Liver (tissue), 9 donors: ENCODE data around the gene BASP1. TPM values are rescaled to one million over a fixed set of nuclear protein-coding genes. Genes with fewer than 3 reads are reported as not detected.

Experiments
- DNase-seq: peaks from one replicate; pipeline ENCODE4 v3.0.0-alpha.2; 2017; ENCODE audit warnings: low spot score
- H3K27ac ChIP-seq, 2 donors: one replicate each; pipeline ENCODE4 v1.7.0; 2013; ENCODE audit warnings: inconsistent platforms in 2 of 2, low read length in 2 of 2, control low read depth in 1 of 2, low read depth in 1 of 2, mild to moderate bottlenecking in 1 of 2
- H3K27me3 ChIP-seq, 4 donors: one replicate each; pipeline versions ENCODE4 v1.6.1 to v1.7.0; 2013; ENCODE audit warnings: low read length in 3 of 4, inconsistent platforms in 1 of 4, mild to moderate bottlenecking in 1 of 4, moderate library complexity in 1 of 4; ENCODE audit not compliant: control insufficient read depth in 4 of 4, insufficient read depth in 4 of 4
- H3K36me3 ChIP-seq, 4 donors: one replicate each; pipeline versions ENCODE4 v1.6.1 to v1.7.0; 2013; ENCODE audit warnings: low read length in 3 of 4, mild to moderate bottlenecking in 3 of 4, low read depth in 1 of 4, moderate library complexity in 1 of 4; ENCODE audit not compliant: control insufficient read depth in 4 of 4, insufficient read depth in 3 of 4
- H3K4me1 ChIP-seq, 4 donors: one replicate each; pipeline versions ENCODE4 v1.6.1 to v1.7.0; 2013; ENCODE audit warnings: low read length in 3 of 4, mild to moderate bottlenecking in 3 of 4, moderate library complexity in 1 of 4; ENCODE audit not compliant: control insufficient read depth in 4 of 4, insufficient read depth in 4 of 4
- H3K4me3 ChIP-seq, 3 donors: one replicate each; pipeline versions ENCODE4 v1.6.1 to v1.7.0; 2013; ENCODE audit warnings: low read length in 3 of 3, control low read depth in 1 of 3, low read depth in 1 of 3, mild to moderate bottlenecking in 1 of 3
- H3K9ac ChIP-seq, 2 donors: one replicate each; pipeline ENCODE4 v1.7.0; 2013; ENCODE audit warnings: low read length in 2 of 2, mild to moderate bottlenecking in 2 of 2, moderate library complexity in 2 of 2, control low read depth in 1 of 2, low read depth in 1 of 2
- H3K9me3 ChIP-seq, 4 donors: one replicate each; pipeline versions ENCODE4 v1.6.1 to v1.7.0; 2013; ENCODE audit warnings: low read length in 3 of 4; ENCODE audit not compliant: control insufficient read depth in 4 of 4
- EGR1 ChIP-seq, 2 donors: IDR thresholded peaks; 2 replicates each; pipeline ENCODE4 v1.6.1; 2016 to 2018; ENCODE audit warnings: antibody characterized with exemption in 2 of 2, low read depth in 2 of 2
- FOXA1 ChIP-seq: IDR thresholded peaks from 2 replicates; pipeline ENCODE4 v1.6.1; 2016; ENCODE audit warnings: antibody characterized with exemption
- FOXA2 ChIP-seq: IDR thresholded peaks from 2 replicates; pipeline ENCODE4 v1.6.1; 2016; ENCODE audit warnings: antibody characterized with exemption
- GABPA ChIP-seq, 2 donors: IDR thresholded peaks in 1 of 2; conservative IDR thresholded peaks in 1 of 2; 2 replicates each; pipeline ENCODE4 v1.6.1; 2016; ENCODE audit warnings: antibody characterized with exemption in 2 of 2, mild to moderate bottlenecking in 1 of 2, moderate library complexity in 1 of 2
- HNF4A ChIP-seq, 2 donors: conservative IDR thresholded peaks; 2 replicates each; pipeline ENCODE4 v1.6.1; 2016; ENCODE audit warnings: antibody characterized with exemption in 2 of 2, mild to moderate bottlenecking in 2 of 2
- HNF4G ChIP-seq: IDR thresholded peaks from 2 replicates; pipeline ENCODE4 v1.6.1; 2016; ENCODE audit warnings: antibody characterized with exemption
- JUND ChIP-seq, 2 donors: IDR thresholded peaks; 2 replicates each; pipeline ENCODE4 v1.6.1; 2016; ENCODE audit warnings: antibody characterized with exemption in 2 of 2
- NR2F2 ChIP-seq: IDR thresholded peaks from 2 replicates; pipeline ENCODE4 v1.6.1; 2016; ENCODE audit warnings: antibody characterized with exemption
- RAD21 ChIP-seq, 2 donors: IDR thresholded peaks; 2 replicates each; pipeline ENCODE4 v1.6.1; 2016; ENCODE audit warnings: antibody characterized with exemption in 2 of 2, mild to moderate bottlenecking in 2 of 2
- RXRA ChIP-seq, 2 donors: IDR thresholded peaks; 2 replicates each; pipeline ENCODE4 v1.6.1; 2017 to 2018; ENCODE audit warnings: antibody characterized with exemption in 2 of 2, mild to moderate bottlenecking in 1 of 2
- SP1 ChIP-seq: IDR thresholded peaks from 2 replicates; pipeline ENCODE4 v1.6.1; 2018; ENCODE audit warnings: antibody characterized with exemption, mild to moderate bottlenecking
- TAF1 ChIP-seq: conservative IDR thresholded peaks from 2 replicates; pipeline ENCODE4 v1.6.1; 2016; ENCODE audit warnings: antibody characterized with exemption, mild to moderate bottlenecking
- YY1 ChIP-seq: IDR thresholded peaks from 2 replicates; pipeline ENCODE4 v1.6.1; 2016; ENCODE audit warnings: antibody characterized with exemption, mild to moderate bottlenecking
- WGBS: extraction: QIAGEN DNeasy Blood & Tissue Kit; methylation state at CpG from one replicate; pipeline ENCODE4 v1.1.7; 2013; 5-methylcytosine and 5-hydroxymethylcytosine counted together
- polyA plus RNA-seq, 2 donors: library from polyadenylated mRNA; stranded (reverse) in 1 of 2; unstranded in 1 of 2; fragments of 200-250 nt in 1 of 2; fragments of >200 nt in 1 of 2; fragmentation: Nextera tagmentation in 1 of 2; extraction: Ambion mirVana in 1 of 2; gene quantifications; one replicate each; pipeline versions ENCODE4 v1.2.1 to v1.2.3, GENCODE V29; 2013 to 2015
- total RNA-seq, 2 donors: library from RNA; depleted of rRNA; stranded (reverse); fragments of >200 nt; gene quantifications; one replicate each; pipeline ENCODE4 v1.2.3, GENCODE V29; 2014
- TF ChIP-seq, protein P1 (sequence below): IDR thresholded peaks from 2 replicates; pipeline ENCODE4 v1.6.1; 2016; ENCODE audit warnings: antibody characterized with exemption, mild to moderate bottlenecking
- TF ChIP-seq, protein P2 (sequence below): fragments of 150-350 bp; IDR thresholded peaks from 2 replicates; pipeline ENCODE4 v1.5.1; 2017; ENCODE audit warnings: improper control_type of control experiment, low read depth, low read length; ENCODE audit not compliant: missing input control
- TF ChIP-seq, protein P3 (sequence below): IDR thresholded peaks from 2 replicates; pipeline ENCODE4 v1.6.1; 2016; ENCODE audit warnings: antibody characterized with exemption
- TF ChIP-seq, protein P4 (sequence below): IDR thresholded peaks from 2 replicates; pipeline ENCODE4 v1.6.1; 2016; ENCODE audit warnings: antibody characterized with exemption
- TF ChIP-seq, protein P5 (sequence below): IDR thresholded peaks from 2 replicates; pipeline ENCODE4 v1.6.1; 2016; ENCODE audit warnings: antibody characterized with exemption
- donor health status: healthy.
- donor health status: healthy.
- donor health status: healthy.
- donor health status: healthy.
- donor health status: healthy.

BASP1 gene
- total and polyA plus RNA-seq, 4 donors: 1.2 to 17.0 (median 5.4) TPM

DNA sequence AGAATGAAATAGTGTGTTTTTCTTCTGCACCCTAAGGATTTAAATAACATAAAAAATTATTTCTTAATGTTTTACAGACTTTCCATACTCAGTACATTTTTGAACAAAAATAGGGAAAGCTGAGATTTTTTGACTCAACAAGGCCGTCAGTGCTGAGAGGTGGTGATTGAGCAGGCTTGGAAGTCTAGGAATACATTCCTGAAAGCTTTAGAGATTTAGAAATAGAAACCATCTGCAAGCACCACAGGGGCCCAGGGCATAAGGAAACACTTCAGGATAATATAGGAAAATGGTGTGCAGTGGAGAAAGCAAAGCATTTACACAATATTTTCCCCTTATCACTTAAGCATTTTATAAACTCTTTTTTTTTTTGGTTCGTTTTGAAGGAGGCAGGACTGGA lies 5.2 kb downstream of the BASP1 start:
- Histone ChIP-seq H3K27ac (no peak overlapping the region), H3K36me3 (no peaks in the 10 kb centered on the region), H3K9me3 (no peaks in the 10 kb centered on the region), H3K4me3 (no peak overlapping the region), H3K27me3 (peaks cover 0 to 6% (median 2%) of the 10 kb centered on the region in 4 donors), H3K4me1 (peaks cover 0 to 3% (median 2%) of the 10 kb centered on the region in 4 donors), H3K9ac (no peak overlapping the region)
- no peak for DNase-seq
- 76% methylated on average over 2 of the region's 2 CpGs for WGBS
- TF ChIP-seq SP1 (no peak), HNF4G (no peak), NR2F2 (no peak), RXRA (IDR thresholded peaks at IDR 0.05) (no peak), JUND (IDR thresholded peaks at IDR 0.05) (no peak), TAF1 (no peak), YY1 (no peak)
- TF ChIP-seq, protein P1, sequence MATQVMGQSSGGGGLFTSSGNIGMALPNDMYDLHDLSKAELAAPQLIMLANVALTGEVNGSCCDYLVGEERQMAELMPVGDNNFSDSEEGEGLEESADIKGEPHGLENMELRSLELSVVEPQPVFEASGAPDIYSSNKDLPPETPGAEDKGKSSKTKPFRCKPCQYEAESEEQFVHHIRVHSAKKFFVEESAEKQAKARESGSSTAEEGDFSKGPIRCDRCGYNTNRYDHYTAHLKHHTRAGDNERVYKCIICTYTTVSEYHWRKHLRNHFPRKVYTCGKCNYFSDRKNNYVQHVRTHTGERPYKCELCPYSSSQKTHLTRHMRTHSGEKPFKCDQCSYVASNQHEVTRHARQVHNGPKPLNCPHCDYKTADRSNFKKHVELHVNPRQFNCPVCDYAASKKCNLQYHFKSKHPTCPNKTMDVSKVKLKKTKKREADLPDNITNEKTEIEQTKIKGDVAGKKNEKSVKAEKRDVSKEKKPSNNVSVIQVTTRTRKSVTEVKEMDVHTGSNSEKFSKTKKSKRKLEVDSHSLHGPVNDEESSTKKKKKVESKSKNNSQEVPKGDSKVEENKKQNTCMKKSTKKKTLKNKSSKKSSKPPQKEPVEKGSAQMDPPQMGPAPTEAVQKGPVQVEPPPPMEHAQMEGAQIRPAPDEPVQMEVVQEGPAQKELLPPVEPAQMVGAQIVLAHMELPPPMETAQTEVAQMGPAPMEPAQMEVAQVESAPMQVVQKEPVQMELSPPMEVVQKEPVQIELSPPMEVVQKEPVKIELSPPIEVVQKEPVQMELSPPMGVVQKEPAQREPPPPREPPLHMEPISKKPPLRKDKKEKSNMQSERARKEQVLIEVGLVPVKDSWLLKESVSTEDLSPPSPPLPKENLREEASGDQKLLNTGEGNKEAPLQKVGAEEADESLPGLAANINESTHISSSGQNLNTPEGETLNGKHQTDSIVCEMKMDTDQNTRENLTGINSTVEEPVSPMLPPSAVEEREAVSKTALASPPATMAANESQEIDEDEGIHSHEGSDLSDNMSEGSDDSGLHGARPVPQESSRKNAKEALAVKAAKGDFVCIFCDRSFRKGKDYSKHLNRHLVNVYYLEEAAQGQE: no peak
- TF ChIP-seq, protein P2, sequence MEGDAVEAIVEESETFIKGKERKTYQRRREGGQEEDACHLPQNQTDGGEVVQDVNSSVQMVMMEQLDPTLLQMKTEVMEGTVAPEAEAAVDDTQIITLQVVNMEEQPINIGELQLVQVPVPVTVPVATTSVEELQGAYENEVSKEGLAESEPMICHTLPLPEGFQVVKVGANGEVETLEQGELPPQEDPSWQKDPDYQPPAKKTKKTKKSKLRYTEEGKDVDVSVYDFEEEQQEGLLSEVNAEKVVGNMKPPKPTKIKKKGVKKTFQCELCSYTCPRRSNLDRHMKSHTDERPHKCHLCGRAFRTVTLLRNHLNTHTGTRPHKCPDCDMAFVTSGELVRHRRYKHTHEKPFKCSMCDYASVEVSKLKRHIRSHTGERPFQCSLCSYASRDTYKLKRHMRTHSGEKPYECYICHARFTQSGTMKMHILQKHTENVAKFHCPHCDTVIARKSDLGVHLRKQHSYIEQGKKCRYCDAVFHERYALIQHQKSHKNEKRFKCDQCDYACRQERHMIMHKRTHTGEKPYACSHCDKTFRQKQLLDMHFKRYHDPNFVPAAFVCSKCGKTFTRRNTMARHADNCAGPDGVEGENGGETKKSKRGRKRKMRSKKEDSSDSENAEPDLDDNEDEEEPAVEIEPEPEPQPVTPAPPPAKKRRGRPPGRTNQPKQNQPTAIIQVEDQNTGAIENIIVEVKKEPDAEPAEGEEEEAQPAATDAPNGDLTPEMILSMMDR: no peak
- TF ChIP-seq, protein P3, sequence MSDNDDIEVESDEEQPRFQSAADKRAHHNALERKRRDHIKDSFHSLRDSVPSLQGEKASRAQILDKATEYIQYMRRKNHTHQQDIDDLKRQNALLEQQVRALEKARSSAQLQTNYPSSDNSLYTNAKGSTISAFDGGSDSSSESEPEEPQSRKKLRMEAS: no peak
- TF ChIP-seq, protein P4, sequence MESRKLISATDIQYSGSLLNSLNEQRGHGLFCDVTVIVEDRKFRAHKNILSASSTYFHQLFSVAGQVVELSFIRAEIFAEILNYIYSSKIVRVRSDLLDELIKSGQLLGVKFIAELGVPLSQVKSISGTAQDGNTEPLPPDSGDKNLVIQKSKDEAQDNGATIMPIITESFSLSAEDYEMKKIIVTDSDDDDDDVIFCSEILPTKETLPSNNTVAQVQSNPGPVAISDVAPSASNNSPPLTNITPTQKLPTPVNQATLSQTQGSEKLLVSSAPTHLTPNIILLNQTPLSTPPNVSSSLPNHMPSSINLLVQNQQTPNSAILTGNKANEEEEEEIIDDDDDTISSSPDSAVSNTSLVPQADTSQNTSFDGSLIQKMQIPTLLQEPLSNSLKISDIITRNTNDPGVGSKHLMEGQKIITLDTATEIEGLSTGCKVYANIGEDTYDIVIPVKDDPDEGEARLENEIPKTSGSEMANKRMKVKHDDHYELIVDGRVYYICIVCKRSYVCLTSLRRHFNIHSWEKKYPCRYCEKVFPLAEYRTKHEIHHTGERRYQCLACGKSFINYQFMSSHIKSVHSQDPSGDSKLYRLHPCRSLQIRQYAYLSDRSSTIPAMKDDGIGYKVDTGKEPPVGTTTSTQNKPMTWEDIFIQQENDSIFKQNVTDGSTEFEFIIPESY: no peak
- TF ChIP-seq, protein P5, sequence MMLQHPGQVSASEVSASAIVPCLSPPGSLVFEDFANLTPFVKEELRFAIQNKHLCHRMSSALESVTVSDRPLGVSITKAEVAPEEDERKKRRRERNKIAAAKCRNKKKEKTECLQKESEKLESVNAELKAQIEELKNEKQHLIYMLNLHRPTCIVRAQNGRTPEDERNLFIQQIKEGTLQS: no peak

DNA sequence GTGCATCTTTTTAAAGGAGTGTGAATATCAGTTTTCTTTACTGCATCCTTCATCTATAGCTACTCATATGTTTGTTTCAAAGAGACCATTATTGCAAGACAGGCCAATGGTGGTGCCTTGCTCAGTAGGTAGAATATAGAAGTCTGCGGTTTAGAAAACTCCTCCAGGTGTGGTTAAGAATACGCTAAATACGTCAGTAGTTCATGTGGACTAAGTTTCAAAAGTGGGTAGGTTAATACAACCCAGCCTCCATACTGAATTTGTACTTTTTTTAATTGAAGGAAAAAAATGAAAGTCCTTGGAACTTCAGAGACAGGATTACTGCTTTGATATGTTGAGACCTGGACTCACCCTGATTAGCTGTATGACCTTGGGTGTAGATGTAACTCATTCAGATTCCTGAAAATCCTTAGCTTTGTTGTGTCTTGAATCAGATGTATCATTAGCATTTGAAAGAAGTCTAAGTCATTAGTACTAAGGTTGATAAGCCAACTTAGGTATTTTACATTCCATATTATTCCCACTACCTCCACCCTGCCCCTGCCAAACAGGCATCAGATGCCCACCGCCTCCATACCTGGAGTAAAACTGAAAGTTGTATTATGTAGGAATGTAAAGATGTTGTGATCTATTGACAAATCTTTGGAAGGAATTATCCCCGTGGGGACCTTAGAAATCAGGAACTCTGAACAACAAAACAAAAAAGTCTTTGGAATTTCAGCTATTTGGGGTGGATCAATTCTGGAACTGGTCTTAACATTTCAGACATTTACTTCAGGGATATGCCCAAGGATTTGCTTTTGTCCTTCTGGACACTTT lies 6.1 kb downstream of the BASP1 start:
- Histone ChIP-seq H3K27me3 (peaks cover 0 to 6% (median 2%) of the 10 kb centered on the region in 4 donors), H3K4me1 (no peaks in the 10 kb centered on the region), H3K36me3 (no peaks in the 10 kb centered on the region), H3K4me3 (no peak overlapping the region), H3K27ac (no peak overlapping the region), H3K9me3 (no peaks in the 10 kb centered on the region), H3K9ac (no peak overlapping the region)
- no peak for DNase-seq
- TF ChIP-seq GABPA (IDR thresholded peaks at IDR 0.05 in 1 of 2, conservative IDR thresholded peaks at IDR 0.05 in 1 of 2) (no peak), HNF4A (conservative IDR thresholded peaks at IDR 0.05) (no peak), HNF4G (no peak), YY1 (no peak), FOXA1 (no peak), EGR1 (IDR thresholded peaks at IDR 0.05; ENCODE audit: low read depth in 2 of 2) (no peak), FOXA2 (no peak), TAF1 (no peak), RAD21 (IDR thresholded peaks at IDR 0.05) (no peak), SP1 (no peak)
- TF ChIP-seq, protein P3: no peak
- TF ChIP-seq, protein P4: no peak
- TF ChIP-seq, protein P2: no peak
- 83% methylated on average over 5 of the region's 5 CpGs for WGBS
